Thyroid gland (tissue), 4 donors: ENCODE results near the gene TNFRSF12A.

Experiments
- POLR2A ChIP-seq, 2 donors: fragments of 450-650 bp; IDR thresholded peaks; one replicate each; pipeline ENCODE4 v1.6.1; 2017; ENCODE audit warnings: antibody characterized with exemption in 2 of 2, mild to moderate bottlenecking in 2 of 2, moderate library complexity in 1 of 2
- TF ChIP-seq, protein P1 (sequence below), 6 experiments: fragments of 200-600 bp in 3 of 6; fragments of 450-650 bp in 3 of 6; sonication (generic) in 3 of 6; IDR thresholded peaks; one replicate each; pipeline ENCODE4 v1.5.1; 2016 to 2019; ENCODE audit warnings: antibody characterized with exemption in 6 of 6, mild to moderate bottlenecking in 2 of 6, inconsistent platforms in 1 of 6, moderate library complexity in 1 of 6

DNA sequence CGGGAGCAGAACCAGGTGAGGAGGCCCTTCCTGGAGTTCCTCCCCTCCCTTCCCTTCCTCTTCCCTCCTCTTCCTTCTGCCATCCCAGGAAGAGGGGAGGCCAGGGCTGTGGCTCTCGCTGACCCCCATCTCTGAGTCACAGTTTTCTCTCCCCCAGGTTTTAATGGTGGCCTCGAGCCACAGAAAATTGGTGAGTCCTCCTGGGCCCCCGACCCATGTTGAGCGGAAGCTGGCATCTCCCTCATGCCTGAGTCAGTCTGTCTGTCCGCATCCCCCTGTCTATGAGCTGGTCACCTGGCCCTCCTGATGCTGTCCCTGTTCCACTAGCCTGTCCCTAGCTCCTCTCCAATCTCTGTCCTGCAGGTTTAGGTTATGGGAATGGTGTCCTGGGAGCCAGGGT is 20.2 kb upstream of the TNFRSF12A start:
- TF ChIP-seq, protein P1, sequence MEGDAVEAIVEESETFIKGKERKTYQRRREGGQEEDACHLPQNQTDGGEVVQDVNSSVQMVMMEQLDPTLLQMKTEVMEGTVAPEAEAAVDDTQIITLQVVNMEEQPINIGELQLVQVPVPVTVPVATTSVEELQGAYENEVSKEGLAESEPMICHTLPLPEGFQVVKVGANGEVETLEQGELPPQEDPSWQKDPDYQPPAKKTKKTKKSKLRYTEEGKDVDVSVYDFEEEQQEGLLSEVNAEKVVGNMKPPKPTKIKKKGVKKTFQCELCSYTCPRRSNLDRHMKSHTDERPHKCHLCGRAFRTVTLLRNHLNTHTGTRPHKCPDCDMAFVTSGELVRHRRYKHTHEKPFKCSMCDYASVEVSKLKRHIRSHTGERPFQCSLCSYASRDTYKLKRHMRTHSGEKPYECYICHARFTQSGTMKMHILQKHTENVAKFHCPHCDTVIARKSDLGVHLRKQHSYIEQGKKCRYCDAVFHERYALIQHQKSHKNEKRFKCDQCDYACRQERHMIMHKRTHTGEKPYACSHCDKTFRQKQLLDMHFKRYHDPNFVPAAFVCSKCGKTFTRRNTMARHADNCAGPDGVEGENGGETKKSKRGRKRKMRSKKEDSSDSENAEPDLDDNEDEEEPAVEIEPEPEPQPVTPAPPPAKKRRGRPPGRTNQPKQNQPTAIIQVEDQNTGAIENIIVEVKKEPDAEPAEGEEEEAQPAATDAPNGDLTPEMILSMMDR (IDR thresholded peaks at IDR 0.05): no peak
- TF ChIP-seq POLR2A (IDR thresholded peaks at IDR 0.05): no peak
